ENCODE measurements around the gene DCST2.

Gene DCST2

DNA sequence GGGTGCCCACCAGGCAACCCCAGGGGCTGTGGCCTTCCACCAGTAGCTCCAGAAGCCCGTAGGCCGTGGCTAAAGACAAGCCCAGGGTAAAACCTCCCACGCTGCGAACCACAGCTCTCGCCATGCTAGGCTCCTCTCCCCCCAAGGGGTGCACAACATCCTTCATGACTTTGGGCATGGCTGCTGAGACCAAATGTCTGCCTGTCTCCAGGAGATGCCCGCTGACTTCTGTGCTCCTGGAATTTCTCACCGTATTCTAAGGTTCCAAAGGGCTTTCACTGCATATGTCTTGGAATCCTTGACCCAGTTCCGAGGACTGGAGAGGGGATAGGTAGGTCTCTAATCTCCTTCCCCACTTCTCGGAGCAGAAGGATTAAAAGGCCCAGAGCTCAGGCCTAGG is at the start of gene DCST2, which contains the start of gene DCST1:
DCST2 (minus strand) TSS at position 258 of the 400 bp plus-strand sequence; CDS start at position 178, 80 bp downstream.
DCST1 (plus strand) TSS at position 301 of the 400 bp plus-strand sequence. CDS start 213 bp downstream, outside the sequence.
- Histone ChIP-seq H3K27me3 (ENCODE audit: control insufficient read depth in 5 of 5, insufficient read depth in 4 of 5, low read length in 5 of 5) (no peaks in the 10 kb centered on the region), H3K27ac (ENCODE audit: low read depth, low read length) (no peak within 1 kb of the TSS), H3K9me3 (ENCODE audit: control insufficient read depth in 5 of 5, low read length in 5 of 5) (no peaks in the 10 kb centered on the region), H3K36me3 (ENCODE audit: control insufficient read depth in 5 of 5, insufficient read depth in 5 of 5, low read length in 5 of 5) (no peaks in the 10 kb centered on the region), H3K4me1 (ENCODE audit: control insufficient read depth in 5 of 5, insufficient read depth in 5 of 5, low read length in 5 of 5) (peaks cover 0 to 17% (median 11%) of the 10 kb centered on the region in 5 donors), H3K9ac (ENCODE audit: low read length in 5 of 5) (no peak within 1 kb of the TSS), H3K4me3 (ENCODE audit: low read depth in 1 of 5, low read length in 5 of 5) (no peak within 1 kb of the TSS)

DNA sequence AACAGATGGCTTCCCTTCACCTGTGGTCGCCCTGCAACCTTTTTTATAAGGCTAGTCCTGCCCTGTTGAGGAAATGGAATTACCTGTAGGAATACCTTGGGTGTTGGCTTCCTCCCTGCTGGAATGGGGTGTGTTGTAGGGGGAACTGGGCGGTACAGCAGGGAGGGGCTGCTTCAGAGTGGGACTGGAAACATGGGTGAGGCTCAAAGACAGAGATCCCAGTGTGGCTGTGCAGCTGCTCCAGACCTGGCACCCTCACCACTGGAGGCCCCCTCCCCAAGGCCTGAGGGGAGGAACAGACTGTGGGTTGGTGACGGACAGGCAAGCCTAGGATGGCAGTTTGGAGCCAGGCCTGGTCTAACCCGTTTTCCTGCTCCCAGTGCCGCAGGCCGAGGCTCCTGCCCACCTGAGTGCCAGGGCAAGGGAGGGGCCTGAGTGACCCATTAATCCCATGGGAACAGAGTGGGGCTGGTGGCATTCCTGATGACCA is 49.5 kb upstream of the DCST2 start:
- H3K27ac ChIP-seq (ENCODE audit: low read depth, low read length): no peak overlapping the region
- peaks cover 3 to 76% (median 62%) of the 10 kb centered on the region in 5 donors for H3K4me1 ChIP-seq (ENCODE audit: control insufficient read depth in 5 of 5, insufficient read depth in 5 of 5, low read length in 5 of 5)
- H3K9me3 ChIP-seq (ENCODE audit: control insufficient read depth in 5 of 5, low read length in 5 of 5): no peaks in the 10 kb centered on the region
- peaks cover 42 to 54% (median 50%) of the 10 kb centered on the region in 5 donors for H3K27me3 ChIP-seq (ENCODE audit: control insufficient read depth in 5 of 5, insufficient read depth in 4 of 5, low read length in 5 of 5)
- no peak overlapping the region for H3K4me3 ChIP-seq (ENCODE audit: low read depth in 1 of 5, low read length in 5 of 5)
- no peak overlapping the region for H3K9ac ChIP-seq (ENCODE audit: low read length in 5 of 5)
- no peaks in the 10 kb centered on the region for H3K36me3 ChIP-seq (ENCODE audit: control insufficient read depth in 5 of 5, insufficient read depth in 5 of 5, low read length in 5 of 5)

DNA sequence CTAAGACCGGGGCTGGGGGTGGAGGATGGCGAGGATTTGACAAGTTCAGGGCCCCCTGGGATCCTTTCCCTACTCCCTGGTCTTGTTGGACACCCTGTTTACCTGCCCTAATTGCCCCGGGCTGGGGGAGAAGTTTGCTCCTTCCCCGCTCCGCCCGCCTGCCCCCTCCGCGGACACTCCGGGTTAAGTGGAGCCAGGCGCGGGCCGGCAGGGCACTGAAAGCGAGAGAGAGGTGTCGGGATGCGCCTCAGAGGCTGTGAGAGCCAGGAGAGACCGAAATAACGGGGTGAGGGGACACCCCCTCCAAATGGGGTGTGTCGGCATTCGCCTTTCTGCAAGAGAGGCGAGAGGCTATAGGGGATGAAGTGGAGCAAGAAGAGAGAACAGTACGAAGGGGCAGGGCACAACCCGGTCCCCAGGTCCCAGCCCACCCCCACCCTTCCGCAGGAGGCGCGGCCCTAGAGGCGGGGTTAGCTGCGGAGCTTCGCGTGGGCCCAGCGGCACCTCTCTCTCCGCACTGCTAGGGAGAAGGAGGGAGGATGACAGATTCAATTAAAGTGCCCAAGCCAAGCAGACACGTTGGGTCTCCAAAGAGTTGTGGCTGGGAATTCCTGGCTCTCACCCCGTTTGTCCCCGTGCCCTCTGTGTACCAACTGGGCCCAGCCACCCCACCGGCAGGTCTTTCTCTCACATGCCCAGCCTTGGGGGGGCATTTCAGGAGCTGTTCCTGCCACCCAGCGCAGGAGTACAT is 48.9 kb upstream of the DCST2 start:
- Histone ChIP-seq H3K27ac (ENCODE audit: low read depth, low read length) (no peak overlapping the region), H3K4me1 (ENCODE audit: control insufficient read depth in 5 of 5, insufficient read depth in 5 of 5, low read length in 5 of 5) (peaks cover 3 to 76% (median 62%) of the 10 kb centered on the region in 5 donors), H3K4me3 (ENCODE audit: low read depth in 1 of 5, low read length in 5 of 5) (peak overlapping the region in 2 of 5 donors; percentile 21 to 51), H3K9ac (ENCODE audit: low read length in 5 of 5) (no peak overlapping the region), H3K27me3 (ENCODE audit: control insufficient read depth in 5 of 5, insufficient read depth in 4 of 5, low read length in 5 of 5) (peaks cover 42 to 54% (median 50%) of the 10 kb centered on the region in 5 donors), H3K36me3 (ENCODE audit: control insufficient read depth in 5 of 5, insufficient read depth in 5 of 5, low read length in 5 of 5) (no peaks in the 10 kb centered on the region), H3K9me3 (ENCODE audit: control insufficient read depth in 5 of 5, low read length in 5 of 5) (no peaks in the 10 kb centered on the region)

DNA sequence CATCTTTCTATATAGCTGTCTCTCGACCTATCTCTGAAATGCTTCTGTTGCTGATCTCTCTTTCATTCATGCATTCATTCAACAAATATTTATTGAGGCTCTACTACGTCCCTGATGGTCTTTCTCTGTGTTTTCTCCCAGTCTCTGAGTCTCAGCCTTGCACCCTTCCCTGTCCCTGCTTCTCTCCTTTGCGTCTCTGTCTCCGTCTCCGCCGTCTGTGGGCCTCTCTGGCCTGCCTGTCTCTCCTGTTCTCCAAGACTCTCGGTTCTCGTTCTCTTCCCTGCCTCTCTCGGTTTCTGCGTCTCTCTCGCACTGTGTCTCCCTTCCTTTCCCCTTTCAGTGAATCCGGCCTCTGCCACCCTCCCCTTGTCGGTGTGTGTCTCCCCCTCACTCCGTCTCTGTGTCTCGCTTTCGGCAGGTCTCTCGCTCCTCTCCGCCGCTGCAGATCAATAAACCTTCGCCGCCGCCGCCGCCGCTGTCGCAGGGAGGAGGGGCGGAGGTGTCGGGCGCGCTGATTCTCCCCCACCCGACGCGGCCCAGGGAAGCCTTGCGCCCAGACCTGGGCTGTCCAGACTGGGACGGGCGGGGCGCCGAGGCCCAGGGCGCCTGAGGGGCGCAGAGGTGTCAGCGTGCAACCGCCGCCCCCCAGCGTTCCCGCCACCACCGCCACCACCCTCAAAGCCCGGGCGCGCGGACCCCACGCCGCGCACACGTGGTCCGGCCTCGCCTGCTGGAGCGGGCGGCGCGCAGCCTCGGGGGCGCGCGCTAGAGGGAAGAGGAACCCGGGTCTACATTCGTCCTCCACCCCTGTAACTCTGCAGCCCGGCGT is 48.1 kb upstream of the DCST2 start:
- peaks cover 3 to 74% (median 62%) of the 10 kb centered on the region in 5 donors for H3K4me1 ChIP-seq (ENCODE audit: control insufficient read depth in 5 of 5, insufficient read depth in 5 of 5, low read length in 5 of 5)
- no peak overlapping the region for H3K27ac ChIP-seq (ENCODE audit: low read depth, low read length)
- H3K4me3 ChIP-seq (ENCODE audit: low read depth in 1 of 5, low read length in 5 of 5): peak overlapping the region in 2 of 5 donors; percentile 21 to 51
- H3K36me3 ChIP-seq (ENCODE audit: control insufficient read depth in 5 of 5, insufficient read depth in 5 of 5, low read length in 5 of 5): no peaks in the 10 kb centered on the region
- peaks cover 42 to 54% (median 50%) of the 10 kb centered on the region in 5 donors for H3K27me3 ChIP-seq (ENCODE audit: control insufficient read depth in 5 of 5, insufficient read depth in 4 of 5, low read length in 5 of 5)
- no peak overlapping the region for H3K9ac ChIP-seq (ENCODE audit: low read length in 5 of 5)
- H3K9me3 ChIP-seq (ENCODE audit: control insufficient read depth in 5 of 5, low read length in 5 of 5): no peaks in the 10 kb centered on the region

DNA sequence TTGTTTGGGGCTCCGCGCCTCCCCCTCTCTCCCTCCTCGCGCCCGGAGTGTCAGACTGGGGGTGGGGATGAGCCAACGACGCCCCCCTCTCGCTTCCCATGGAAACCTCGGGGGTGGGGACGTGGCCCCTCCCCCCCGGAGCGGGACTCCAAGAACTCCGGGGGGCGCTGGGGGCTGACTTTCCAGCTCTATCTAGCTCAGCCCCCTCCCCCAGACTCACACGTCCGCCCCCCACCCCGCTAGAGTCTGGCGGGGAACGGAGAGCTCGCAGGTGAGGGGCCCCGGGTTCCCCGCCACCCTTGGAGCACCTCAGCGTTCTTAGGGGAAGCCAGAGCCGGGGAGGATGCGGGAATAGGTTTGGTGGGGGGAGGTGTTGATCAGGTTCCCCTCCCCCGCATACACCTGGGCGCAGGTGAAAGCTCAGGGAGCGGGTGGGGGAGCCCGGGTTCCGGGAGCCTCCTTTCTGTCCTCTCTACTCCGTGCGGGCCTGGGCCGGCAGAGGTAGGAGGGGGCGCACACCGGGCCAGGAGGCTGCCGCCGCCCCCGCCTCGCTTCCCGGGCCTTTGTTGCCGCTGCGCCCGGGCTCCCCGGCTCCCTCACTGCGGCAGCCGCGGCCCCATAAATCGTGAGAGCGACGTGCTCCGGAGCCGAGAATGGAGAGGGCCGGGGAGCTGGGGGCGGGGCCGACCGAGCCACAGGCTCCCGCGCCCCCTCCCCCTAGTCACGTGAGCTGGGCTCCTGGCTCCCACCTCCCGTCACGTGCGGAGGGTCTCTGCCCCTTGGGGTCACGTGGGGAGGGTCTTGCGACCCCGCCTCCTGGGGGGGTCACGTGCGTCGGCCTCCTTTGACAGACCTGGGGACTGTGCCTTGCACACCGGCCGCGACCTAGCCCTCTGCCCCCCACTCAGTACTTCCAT is 47.0 kb upstream of the DCST2 start:
- no peak overlapping the region for H3K9ac ChIP-seq (ENCODE audit: low read length in 5 of 5)
- H3K4me1 ChIP-seq (ENCODE audit: control insufficient read depth in 5 of 5, insufficient read depth in 5 of 5, low read length in 5 of 5): peaks cover 3 to 64% (median 54%) of the 10 kb centered on the region in 5 donors
- peaks cover 42 to 54% (median 50%) of the 10 kb centered on the region in 5 donors for H3K27me3 ChIP-seq (ENCODE audit: control insufficient read depth in 5 of 5, insufficient read depth in 4 of 5, low read length in 5 of 5)
- no peak overlapping the region for H3K27ac ChIP-seq (ENCODE audit: low read depth, low read length)
- H3K9me3 ChIP-seq (ENCODE audit: control insufficient read depth in 5 of 5, low read length in 5 of 5): no peaks in the 10 kb centered on the region
- H3K36me3 ChIP-seq (ENCODE audit: control insufficient read depth in 5 of 5, insufficient read depth in 5 of 5, low read length in 5 of 5): no peaks in the 10 kb centered on the region
- H3K4me3 ChIP-seq (ENCODE audit: low read depth in 1 of 5, low read length in 5 of 5): peak overlapping the region in 2 of 5 donors; percentile 30 to 38

DNA sequence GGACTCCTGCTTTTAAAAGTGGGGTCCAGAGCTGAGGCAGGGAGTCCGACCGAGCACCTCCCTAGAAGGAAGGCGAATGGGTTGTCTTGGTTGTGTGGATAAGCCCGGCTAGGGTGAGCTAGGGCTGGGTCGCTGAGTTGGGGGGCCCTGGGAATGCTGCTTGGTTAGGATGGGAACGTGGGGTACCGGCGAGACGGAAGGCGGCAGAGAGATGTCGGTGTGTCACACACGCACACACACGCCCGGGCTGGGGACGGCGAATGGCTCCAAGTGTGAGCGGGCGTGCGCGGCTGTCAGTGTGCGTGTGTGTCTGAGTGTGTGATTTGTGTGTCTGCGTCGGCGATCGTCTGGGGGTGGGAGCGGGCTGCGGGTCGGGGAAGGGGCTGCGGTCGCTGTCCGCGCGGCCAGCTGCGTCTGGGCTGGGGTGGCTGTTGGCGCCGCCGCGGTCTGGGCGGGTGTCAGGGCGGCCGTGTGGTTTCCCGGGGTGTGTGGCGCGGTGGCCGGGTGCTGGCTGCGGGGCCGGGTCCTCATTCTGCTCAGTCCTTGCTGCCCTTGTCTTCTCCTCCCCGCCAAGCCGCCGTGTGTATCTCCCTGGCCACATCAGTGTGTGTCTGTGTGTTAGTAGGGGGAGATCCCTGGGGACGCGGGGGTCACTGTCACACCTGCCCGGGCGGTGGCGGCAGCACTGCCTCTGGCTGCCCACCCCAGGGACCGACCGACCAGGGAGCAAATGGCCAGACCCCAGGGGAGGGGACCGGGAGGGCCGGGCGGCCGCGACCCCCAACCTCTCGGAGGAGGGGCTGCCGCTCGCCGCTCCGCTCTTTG is 46.1 kb upstream of the DCST2 start:
- Histone ChIP-seq H3K9ac (ENCODE audit: low read length in 5 of 5) (peak overlapping the region in 3 of 5 donors; percentile 15 to 30 (median 17)), H3K27ac (ENCODE audit: low read depth, low read length) (no peak overlapping the region), H3K27me3 (ENCODE audit: control insufficient read depth in 5 of 5, insufficient read depth in 4 of 5, low read length in 5 of 5) (peaks cover 42 to 54% (median 50%) of the 10 kb centered on the region in 5 donors)

DNA sequence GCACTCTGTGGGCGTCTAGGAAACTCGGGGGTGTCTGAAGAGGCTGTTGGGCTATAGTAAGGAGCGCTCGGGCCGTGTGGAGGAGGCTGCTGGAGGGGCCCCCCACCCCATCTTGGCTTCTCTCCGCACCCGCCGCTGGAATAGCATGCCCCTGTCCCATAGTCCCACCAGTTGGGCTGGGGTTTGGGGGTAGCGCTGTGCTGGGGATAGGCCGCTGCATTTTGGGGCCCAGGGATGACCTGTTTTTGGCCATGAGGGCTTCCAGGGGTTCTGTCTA is 45.6 kb upstream of the DCST2 start:
- no peaks in the 10 kb centered on the region for H3K36me3 ChIP-seq (ENCODE audit: control insufficient read depth in 5 of 5, insufficient read depth in 5 of 5, low read length in 5 of 5)
- peak overlapping the region in 4 of 5 donors; percentile 25 to 56 (median 38) for H3K4me3 ChIP-seq (ENCODE audit: low read depth in 1 of 5, low read length in 5 of 5)
- peaks cover 0 to 53% (median 46%) of the 10 kb centered on the region in 5 donors for H3K4me1 ChIP-seq (ENCODE audit: control insufficient read depth in 5 of 5, insufficient read depth in 5 of 5, low read length in 5 of 5)
- H3K9me3 ChIP-seq (ENCODE audit: control insufficient read depth in 5 of 5, low read length in 5 of 5): no peaks in the 10 kb centered on the region
- peaks cover 42 to 50% (median 48%) of the 10 kb centered on the region in 5 donors for H3K27me3 ChIP-seq (ENCODE audit: control insufficient read depth in 5 of 5, insufficient read depth in 4 of 5, low read length in 5 of 5)
- H3K9ac ChIP-seq (ENCODE audit: low read length in 5 of 5): peak overlapping the region in 2 of 5 donors; percentile 17 to 30
- no peak overlapping the region for H3K27ac ChIP-seq (ENCODE audit: low read depth, low read length)

More for the DNA sequence above, 46.1 kb upstream of the DCST2 start:
- Histone ChIP-seq H3K4me1 (ENCODE audit: control insufficient read depth in 5 of 5, insufficient read depth in 5 of 5, low read length in 5 of 5) (peaks cover 3 to 58% (median 51%) of the 10 kb centered on the region in 5 donors), H3K36me3 (ENCODE audit: control insufficient read depth in 5 of 5, insufficient read depth in 5 of 5, low read length in 5 of 5) (no peaks in the 10 kb centered on the region), H3K9me3 (ENCODE audit: control insufficient read depth in 5 of 5, low read length in 5 of 5) (no peaks in the 10 kb centered on the region), H3K4me3 (ENCODE audit: low read depth in 1 of 5, low read length in 5 of 5) (peak overlapping the region in 4 of 5 donors; percentile 25 to 56 (median 38))

DNA sequence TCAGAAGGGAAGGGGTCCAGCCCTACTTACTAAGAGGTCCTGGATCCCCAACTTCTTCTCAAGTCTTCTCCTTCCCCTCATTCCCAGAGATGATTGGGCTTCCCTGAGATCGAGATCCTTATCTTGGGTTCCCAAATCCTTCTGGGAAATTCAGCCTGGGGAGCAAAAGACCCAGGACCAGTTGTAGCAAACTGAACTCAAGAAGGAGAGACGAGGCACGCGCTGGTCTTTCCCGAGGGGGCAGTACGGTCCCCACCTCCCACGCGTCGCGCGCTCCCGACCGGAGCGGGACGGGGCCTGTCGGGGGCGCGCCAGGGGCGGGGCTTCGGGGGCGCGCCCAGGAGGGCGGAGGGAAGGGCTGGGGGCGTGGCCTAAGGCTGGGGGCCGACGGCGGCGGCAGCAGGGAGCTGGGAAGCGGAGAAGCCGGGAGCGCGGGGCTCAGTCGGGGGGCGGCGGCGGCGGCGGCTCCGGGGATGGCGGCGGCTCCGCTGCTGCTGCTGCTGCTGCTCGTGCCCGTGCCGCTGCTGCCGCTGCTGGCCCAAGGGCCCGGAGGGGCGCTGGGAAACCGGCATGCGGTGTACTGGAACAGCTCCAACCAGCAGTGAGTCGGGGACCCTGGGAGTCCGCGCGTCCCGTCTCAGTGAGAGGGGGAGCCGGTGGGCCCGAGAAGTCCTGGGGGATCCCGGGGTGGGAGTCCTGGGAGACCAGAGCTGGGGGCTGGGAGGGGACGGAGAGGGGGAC is 45.1 kb upstream of the DCST2 start, which contains the start of gene EFNA3:
EFNA3 (plus strand) TSS at position 369 of the 741 bp plus-strand sequence; CDS start at position 474, 105 bp downstream.
- Histone ChIP-seq H3K27ac (ENCODE audit: low read depth, low read length) (no peak within 1 kb of the TSS), H3K9me3 (ENCODE audit: control insufficient read depth in 5 of 5, low read length in 5 of 5) (no peaks in the 10 kb centered on the region), H3K36me3 (ENCODE audit: control insufficient read depth in 5 of 5, insufficient read depth in 5 of 5, low read length in 5 of 5) (no peaks in the 10 kb centered on the region), H3K9ac (ENCODE audit: low read length in 5 of 5) (peak within 1 kb of the TSS in 3 of 5 donors; percentile 15 to 37 (median 31)), H3K27me3 (ENCODE audit: control insufficient read depth in 5 of 5, insufficient read depth in 4 of 5, low read length in 5 of 5) (peaks cover 39 to 45% (median 43%) of the 10 kb centered on the region in 5 donors), H3K4me3 (ENCODE audit: low read depth in 1 of 5, low read length in 5 of 5) (peak within 1 kb of the TSS; percentile 25 to 56 (median 40)), H3K4me1 (ENCODE audit: control insufficient read depth in 5 of 5, insufficient read depth in 5 of 5, low read length in 5 of 5) (peaks cover 0 to 51% (median 43%) of the 10 kb centered on the region in 5 donors)

All from subcutaneous abdominal adipose tissue (tissue), 5 donors.